ENCODE data around the gene GLYATL1.

Gene GLYATL1

DNA sequence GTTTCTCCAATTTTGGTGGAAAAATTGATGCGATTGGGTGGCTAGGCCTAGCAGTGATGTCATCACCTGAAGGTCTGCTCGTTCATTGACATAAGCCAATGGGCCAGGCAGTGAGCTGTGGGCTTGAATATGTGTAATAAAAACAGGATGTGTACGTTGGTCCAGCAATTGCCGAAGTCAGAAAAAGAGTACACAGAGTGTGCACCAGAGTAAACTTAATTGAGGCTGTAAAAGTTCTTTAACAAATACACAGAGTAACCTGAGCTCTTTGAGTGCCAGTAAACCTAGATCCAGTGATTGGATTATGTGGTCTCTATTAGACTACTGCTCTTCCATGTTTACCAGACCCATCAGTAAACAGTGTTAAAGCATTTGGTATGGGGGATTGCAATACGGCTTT is 13.0 kb upstream of the GLYATL1 start:
- no peak overlapping the region for H3K4me3 ChIP-seq (ENCODE audit: low read depth, low read length)
- TF ChIP-seq, protein P1, sequence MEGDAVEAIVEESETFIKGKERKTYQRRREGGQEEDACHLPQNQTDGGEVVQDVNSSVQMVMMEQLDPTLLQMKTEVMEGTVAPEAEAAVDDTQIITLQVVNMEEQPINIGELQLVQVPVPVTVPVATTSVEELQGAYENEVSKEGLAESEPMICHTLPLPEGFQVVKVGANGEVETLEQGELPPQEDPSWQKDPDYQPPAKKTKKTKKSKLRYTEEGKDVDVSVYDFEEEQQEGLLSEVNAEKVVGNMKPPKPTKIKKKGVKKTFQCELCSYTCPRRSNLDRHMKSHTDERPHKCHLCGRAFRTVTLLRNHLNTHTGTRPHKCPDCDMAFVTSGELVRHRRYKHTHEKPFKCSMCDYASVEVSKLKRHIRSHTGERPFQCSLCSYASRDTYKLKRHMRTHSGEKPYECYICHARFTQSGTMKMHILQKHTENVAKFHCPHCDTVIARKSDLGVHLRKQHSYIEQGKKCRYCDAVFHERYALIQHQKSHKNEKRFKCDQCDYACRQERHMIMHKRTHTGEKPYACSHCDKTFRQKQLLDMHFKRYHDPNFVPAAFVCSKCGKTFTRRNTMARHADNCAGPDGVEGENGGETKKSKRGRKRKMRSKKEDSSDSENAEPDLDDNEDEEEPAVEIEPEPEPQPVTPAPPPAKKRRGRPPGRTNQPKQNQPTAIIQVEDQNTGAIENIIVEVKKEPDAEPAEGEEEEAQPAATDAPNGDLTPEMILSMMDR (IDR thresholded peaks at IDR 0.05; ENCODE audit: borderline replicate concordance, insufficient read depth, low read depth, low read length) = no peak

DNA sequence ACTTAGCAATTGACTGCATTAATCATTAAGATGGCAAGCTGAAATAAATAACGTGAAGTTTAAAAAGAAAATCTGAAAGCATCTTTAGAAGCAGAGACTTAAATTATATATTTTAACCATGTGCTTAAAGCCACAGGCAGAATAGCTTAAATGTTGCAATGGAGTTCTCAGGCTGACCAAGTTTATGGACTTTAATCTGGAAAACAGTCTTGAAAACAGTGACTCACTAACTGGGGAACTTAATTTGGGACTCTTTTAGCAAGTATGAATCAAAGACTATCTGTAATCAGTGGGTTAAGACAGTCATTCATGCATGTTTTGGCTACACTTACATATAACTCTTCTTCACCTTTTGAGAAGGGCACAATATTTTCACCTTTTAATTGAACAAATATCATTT is 12.6 kb upstream of the GLYATL1 start:
- H3K4me3 ChIP-seq (ENCODE audit: low read depth, low read length) = no peak overlapping the region
- TF ChIP-seq, protein P1 (IDR thresholded peaks at IDR 0.05; ENCODE audit: borderline replicate concordance, insufficient read depth, low read depth, low read length) = no peak

DNA sequence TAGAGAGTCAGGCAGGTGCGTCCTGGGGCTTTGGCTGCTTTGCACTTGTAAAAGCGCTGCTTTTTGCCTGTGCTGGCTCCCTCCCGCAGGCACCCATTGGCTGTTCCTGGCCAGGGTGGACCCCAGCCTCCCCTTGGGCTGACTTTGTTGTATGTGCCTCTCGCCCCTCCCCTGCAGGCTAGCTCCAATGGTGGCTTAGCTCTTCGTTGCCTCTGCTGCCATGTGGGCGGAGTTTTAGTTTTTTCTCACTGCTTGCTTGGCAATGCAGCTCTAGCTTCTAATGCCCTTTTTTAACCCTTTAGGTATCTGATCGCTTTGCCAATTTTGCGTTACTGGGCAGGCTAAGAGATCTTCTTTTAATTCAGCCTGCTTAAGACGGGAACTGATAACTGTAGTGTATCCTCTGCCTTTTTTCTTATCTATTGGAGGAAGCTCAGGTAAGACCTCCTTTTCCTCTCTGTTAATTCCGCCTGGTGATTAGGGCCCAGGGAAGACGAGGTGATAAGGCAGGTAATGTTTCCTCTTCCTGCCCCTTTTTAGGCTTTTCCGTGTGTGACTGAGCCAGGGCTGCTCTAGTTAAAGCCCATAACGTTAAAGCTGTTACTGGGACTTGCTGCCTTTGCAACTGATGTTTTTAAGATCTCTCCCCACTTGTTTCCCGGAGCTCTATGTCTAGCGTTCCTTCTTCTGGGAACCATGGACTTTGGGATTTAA is 11.7 kb upstream of the GLYATL1 start:
- TF ChIP-seq, protein P1 (IDR thresholded peaks at IDR 0.05; ENCODE audit: borderline replicate concordance, insufficient read depth, low read depth, low read length) = no peak
- H3K4me3 ChIP-seq (ENCODE audit: low read depth, low read length) = no peak overlapping the region

GRCh38 chr11:58928107-58928499 is 11.2 kb upstream of the GLYATL1 start:
- H3K4me3 ChIP-seq (ENCODE audit: low read depth, low read length) = no peak overlapping the region
- TF ChIP-seq, protein P1 (IDR thresholded peaks at IDR 0.05; ENCODE audit: borderline replicate concordance, insufficient read depth, low read depth, low read length) = no peak

DNA sequence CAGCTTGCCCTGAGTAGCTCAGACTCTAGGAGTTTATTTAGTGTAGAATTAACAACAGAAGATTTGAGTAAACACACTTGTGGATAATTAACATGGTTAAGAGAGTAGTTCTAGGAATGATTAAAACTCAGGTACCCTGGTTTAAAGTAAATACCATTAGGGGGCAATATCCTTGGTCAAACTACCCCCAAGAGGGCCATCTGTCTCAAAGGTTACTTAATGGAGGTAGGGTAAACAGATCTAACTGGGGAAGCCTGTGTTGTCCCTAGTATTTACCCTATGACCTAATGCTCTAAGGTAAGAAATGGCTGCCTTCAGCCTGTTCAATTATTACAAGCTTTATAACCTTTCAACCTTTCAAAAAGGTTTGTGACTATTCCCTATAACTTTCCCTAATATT is 10.6 kb upstream of the GLYATL1 start:
- TF ChIP-seq, protein P1 (IDR thresholded peaks at IDR 0.05; ENCODE audit: borderline replicate concordance, insufficient read depth, low read depth, low read length) = no peak
- no peak overlapping the region for H3K4me3 ChIP-seq (ENCODE audit: low read depth, low read length)

DNA sequence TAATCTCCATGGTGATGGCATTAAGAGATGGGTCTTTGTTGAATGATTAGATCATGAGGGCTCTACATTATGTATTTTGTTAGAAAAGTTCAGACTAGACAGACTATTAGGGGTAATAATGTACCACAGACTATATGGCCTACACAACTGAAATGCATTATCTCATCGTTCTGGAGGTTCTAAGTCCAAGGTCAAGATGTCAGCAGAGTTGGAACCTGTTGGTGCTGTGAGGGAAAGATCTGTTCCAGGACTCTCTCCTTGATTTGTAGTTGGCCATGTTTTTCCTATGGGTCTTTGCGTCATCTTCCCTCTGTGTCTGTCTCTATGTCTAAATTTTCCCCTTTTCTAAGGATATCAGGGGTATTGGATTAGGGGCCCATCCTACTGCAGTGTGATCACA is 8.4 kb upstream of the GLYATL1 start:
- TF ChIP-seq, protein P1 (IDR thresholded peaks at IDR 0.05; ENCODE audit: borderline replicate concordance, insufficient read depth, low read depth, low read length) = no peak
- no peak overlapping the region for H3K4me3 ChIP-seq (ENCODE audit: low read depth, low read length)

GRCh38 chr11:58933661-58934060 is 5.6 kb upstream of the GLYATL1 start:
- no peak overlapping the region for H3K4me3 ChIP-seq (ENCODE audit: low read depth, low read length)
- TF ChIP-seq, protein P1 (IDR thresholded peaks at IDR 0.05; ENCODE audit: borderline replicate concordance, insufficient read depth, low read depth, low read length) = no peak
